Stimulated activated CD8-positive, alpha-beta memory T cell treated with anti-CD3 and anti-CD28 coated beads, Interleukin-15, amount 100 ng/mL, for 4 hours (primary cell): ENCODE data around the gene FER.
"Not testable (repeated sequence)": the region's sequence is repeated elsewhere in the genome, so short reads cannot be mapped to it uniquely, and the experiment has no call there.

Experiments
- DNase-seq, 2 donors: peaks; one replicate each; pipeline ENCODE4 v3.0.0-alpha.2; 2020; ENCODE audit warnings: low read depth in 2 of 2

Gene FER

GRCh38 chr5:109035436-109035835, 287.7 kb downstream of the FER start:
- no peak for DNase-seq

- no peak for DNase-seq
Measured at GRCh38 chr5:109038209-109038840, 290.6 kb downstream of the FER start.

GRCh38 chr5:109041317-109041716, 293.6 kb downstream of the FER start:
- DNase-seq, result no peak

GRCh38 chr5:109045710-109046109, 298.0 kb downstream of the FER start:
- DNase-seq, result no peak

GRCh38 chr5:109049565-109049964, 301.9 kb downstream of the FER start:
- no peak for DNase-seq

- not testable (repeated sequence) for DNase-seq
Measured at GRCh38 chr5:109050321-109050720, 302.6 kb downstream of the FER start.

GRCh38 chr5:109052216-109052615, 304.5 kb downstream of the FER start:
- not testable (repeated sequence) for DNase-seq

- DNase-seq, result no peak
Measured at GRCh38 chr5:109053995-109054417, 306.3 kb downstream of the FER start.

GRCh38 chr5:109060378-109061025, 312.8 kb downstream of the FER start:
- DNase-seq, result no peak

GRCh38 chr5:109062664-109063063, 315.0 kb downstream of the FER start:
- DNase-seq, result no peak

- DNase-seq, result no peak
Measured at GRCh38 chr5:109063223-109063622, 315.5 kb downstream of the FER start.

- no peak for DNase-seq
Measured at GRCh38 chr5:109076741-109077140, 329.0 kb downstream of the FER start.

GRCh38 chr5:109078448-109078847, 330.8 kb downstream of the FER start:
- DNase-seq, result no peak

GRCh38 chr5:109080481-109080880, 332.8 kb downstream of the FER start:
- DNase-seq, result no peak

GRCh38 chr5:109080896-109081295, 333.2 kb downstream of the FER start:
- no peak for DNase-seq

GRCh38 chr5:109083937-109084336, 336.2 kb downstream of the FER start:
- no peak for DNase-seq

- DNase-seq, result no peak
Measured at GRCh38 chr5:109089191-109089590, 341.5 kb downstream of the FER start.

GRCh38 chr5:109099081-109099480, 351.4 kb downstream of the FER start:
- DNase-seq, result no peak

- no peak for DNase-seq
Measured at GRCh38 chr5:109100971-109101370, 353.3 kb downstream of the FER start.

- no peak for DNase-seq
Measured at GRCh38 chr5:109102096-109102690, 354.5 kb downstream of the FER start.

- DNase-seq, result no peak
Measured at GRCh38 chr5:109105631-109106267, 358.1 kb downstream of the FER start.

- no peak for DNase-seq
Measured at GRCh38 chr5:109111680-109112079, 364.0 kb downstream of the FER start.

- DNase-seq, result no peak
Measured at GRCh38 chr5:109113608-109114007, 365.9 kb downstream of the FER start.
